ENCODE data around the gene WDR33.
A peak's percentile ranks its signal among the peaks of the same experiment; 100 is the strongest.
"Not testable (repeated sequence)": the region's sequence is repeated elsewhere in the genome, so short reads cannot be mapped to it uniquely, and the experiment has no call there.

Gene WDR33

GRCh38 chr2:127753374-127753773 lies 57.6 kb downstream of the WDR33 start:
- Histone ChIP-seq H3K4me3 (ENCODE audit: low read depth, low read length, poor library complexity, severe bottlenecking) (no peak overlapping the region), H3K27me3 (ENCODE audit: insufficient read depth, low read length) (no peaks in the 10 kb centered on the region), H3K27ac (ENCODE audit: low read depth, low read length, poor library complexity, severe bottlenecking) (no peak overlapping the region), H3F3A (ENCODE audit: insufficient read depth, low read length) (no peaks in the 10 kb centered on the region), H3K4me2 (ENCODE audit: low read length) (no peak overlapping the region), H3K36me3 (ENCODE audit: insufficient read depth, low read length) (peaks cover 62% of the 10 kb centered on the region), H3K9me3 (ENCODE audit: low read length) (no peaks in the 10 kb centered on the region), H2AFZ (ENCODE audit: low read length) (no peak overlapping the region), H3K79me2 (ENCODE audit: insufficient read depth, low read length) (no peaks in the 10 kb centered on the region; the same call in 1 of the 2 replicates), H4K20me1 (ENCODE audit: insufficient read depth, low read length) (no peaks in the 10 kb centered on the region), H3K9me2 (ENCODE audit: low read depth, low read length) (no peaks in the 10 kb centered on the region), H3K4me1 (ENCODE audit: insufficient read depth, low read length, severe bottlenecking) (peaks cover 13% of the 10 kb centered on the region), H3K9ac (ENCODE audit: low read length) (no peak overlapping the region)
- TF ChIP-seq CTCF (IDR thresholded peaks at IDR 0.05; ENCODE audit: low read length) (no peak), EZH2 (IDR thresholded peaks at IDR 0.05; ENCODE audit: borderline replicate concordance, low read length) (no peak)

GRCh38 chr2:127749537-127749936 lies 61.4 kb downstream of the WDR33 start:
- H3K4me2 ChIP-seq (ENCODE audit: low read length) = peak overlapping the region; percentile 22; the same call in 1 of the 2 replicates
- not testable (repeated sequence) for H3K4me3 ChIP-seq (ENCODE audit: low read depth, low read length, poor library complexity, severe bottlenecking); H4K20me1 ChIP-seq (ENCODE audit: insufficient read depth, low read length); H3K9me3 ChIP-seq (ENCODE audit: low read length); H3K9ac ChIP-seq (ENCODE audit: low read length); H3K27me3 ChIP-seq (ENCODE audit: insufficient read depth, low read length); H2AFZ ChIP-seq (ENCODE audit: low read length); H3K79me2 ChIP-seq (ENCODE audit: insufficient read depth, low read length); H3K9me2 ChIP-seq (ENCODE audit: low read depth, low read length); H3F3A ChIP-seq (ENCODE audit: insufficient read depth, low read length)
- H3K36me3 ChIP-seq (ENCODE audit: insufficient read depth, low read length) = peaks cover 68% of the 10 kb centered on the region
- peak overlapping the region; percentile 85 for H3K27ac ChIP-seq (ENCODE audit: low read depth, low read length, poor library complexity, severe bottlenecking)
- peaks cover 13% of the 10 kb centered on the region for H3K4me1 ChIP-seq (ENCODE audit: insufficient read depth, low read length, severe bottlenecking)

- H2AFZ ChIP-seq (ENCODE audit: low read length) = no peak overlapping the region
- H3K4me1 ChIP-seq (ENCODE audit: insufficient read depth, low read length, severe bottlenecking) = peaks cover 13% of the 10 kb centered on the region
- no peak overlapping the region for H3K4me3 ChIP-seq (ENCODE audit: low read depth, low read length, poor library complexity, severe bottlenecking)
- H3K79me2 ChIP-seq (ENCODE audit: insufficient read depth, low read length) = no peaks in the 10 kb centered on the region
- H3K27me3 ChIP-seq (ENCODE audit: insufficient read depth, low read length) = no peaks in the 10 kb centered on the region
- H3K9me3 ChIP-seq (ENCODE audit: low read length) = no peaks in the 10 kb centered on the region
- H3F3A ChIP-seq (ENCODE audit: insufficient read depth, low read length) = no peaks in the 10 kb centered on the region
- TF ChIP-seq CTCF (IDR thresholded peaks at IDR 0.05; ENCODE audit: low read length) (no peak), EZH2 (IDR thresholded peaks at IDR 0.05; ENCODE audit: borderline replicate concordance, low read length) (no peak)
- no peak overlapping the region for H3K4me2 ChIP-seq (ENCODE audit: low read length)
- no peaks in the 10 kb centered on the region for H4K20me1 ChIP-seq (ENCODE audit: insufficient read depth, low read length)
- H3K36me3 ChIP-seq (ENCODE audit: insufficient read depth, low read length) = peaks cover 65% of the 10 kb centered on the region
- no peaks in the 10 kb centered on the region for H3K9me2 ChIP-seq (ENCODE audit: low read depth, low read length)
- H3K9ac ChIP-seq (ENCODE audit: low read length) = no peak overlapping the region
- no peak overlapping the region for H3K27ac ChIP-seq (ENCODE audit: low read depth, low read length, poor library complexity, severe bottlenecking)
Measured at GRCh38 chr2:127747621-127748020, 63.4 kb downstream of the WDR33 start.

GRCh38 chr2:127743477-127744026 lies 67.4 kb downstream of the WDR33 start:
- Histone ChIP-seq H3F3A (ENCODE audit: insufficient read depth, low read length) (no peaks in the 10 kb centered on the region), H3K9me2 (ENCODE audit: low read depth, low read length) (no peaks in the 10 kb centered on the region), H3K36me3 (ENCODE audit: insufficient read depth, low read length) (peaks cover 82% of the 10 kb centered on the region), H3K27ac (ENCODE audit: low read depth, low read length, poor library complexity, severe bottlenecking) (no peak overlapping the region), H4K20me1 (ENCODE audit: insufficient read depth, low read length) (no peaks in the 10 kb centered on the region), H3K9me3 (ENCODE audit: low read length) (no peaks in the 10 kb centered on the region), H3K4me1 (ENCODE audit: insufficient read depth, low read length, severe bottlenecking) (no peaks in the 10 kb centered on the region), H3K79me2 (ENCODE audit: insufficient read depth, low read length) (no peaks in the 10 kb centered on the region), H3K4me2 (ENCODE audit: low read length) (no peak overlapping the region), H3K4me3 (ENCODE audit: low read depth, low read length, poor library complexity, severe bottlenecking) (no peak overlapping the region), H2AFZ (ENCODE audit: low read length) (no peak overlapping the region), H3K9ac (ENCODE audit: low read length) (no peak overlapping the region), H3K27me3 (ENCODE audit: insufficient read depth, low read length) (no peaks in the 10 kb centered on the region)
- no peak for TF ChIP-seq EZH2 (IDR thresholded peaks at IDR 0.05; ENCODE audit: borderline replicate concordance, low read length)
- no peak for TF ChIP-seq CTCF (IDR thresholded peaks at IDR 0.05; ENCODE audit: low read length)

Data from OCI-LY1 (cell line).